Panc1 (cell line): ENCODE measurements around the gene PAPSS1. TPM values are rescaled to one million over a fixed set of nuclear protein-coding genes. Genes with fewer than 3 reads are reported as not detected.
"Not testable (repeated sequence)": the region's sequence is repeated elsewhere in the genome, so short reads cannot be mapped to it uniquely, and the experiment has no call there.

ENCODE experiments used
- ATAC-seq: fragments of 200-7000 bp; cut with Tn5 transposase; 2 replicates; pipeline ENCODE4 v1.9.1; 2020; ENCODE audit warnings: mild to moderate bottlenecking, moderate library complexity
- BruUV-seq: library from RNA; stranded (reverse); fragments of 400-500 nt; replicated peaks from 2 replicates; lab custom pipeline; 2021; lab: Mats Ljungman, UMichigan
- CTCF ChIA-PET: fragments of 300-600 bp; sonication (Branson Sonifier 250); formaldehyde crosslinking; loops from one replicate; lab custom pipeline; 2022; ENCODE audit warnings: antibody characterized with exemption; lab: Charles Lee
- POLR2A ChIA-PET: fragments of 300-600 bp; sonication (Branson Sonifier 250); formaldehyde crosslinking; loops from one replicate; lab custom pipeline; 2022; ENCODE audit warnings: antibody characterized with exemption; lab: Charles Lee
- DNase-seq: peaks from one replicate; pipeline ENCODE4 v3.0.0-alpha.2; 2010; ENCODE audit warnings: low read depth, low spot score
- H3K27ac ChIP-seq: 2 replicates; pipeline ENCODE4 v1.5.1; 2011; ENCODE audit warnings: mild to moderate bottlenecking, low read length, inconsistent platforms
- H3K27me3 ChIP-seq: fragments of 200-500 bp; sonication (Bioruptor generic); 2 replicates; pipeline ENCODE4 v1.6.0; 2014; ENCODE audit warnings: low read length, inconsistent platforms; ENCODE audit not compliant: control insufficient read depth, insufficient read depth
- H3K36me3 ChIP-seq: fragments of 200-500 bp; sonication (Bioruptor generic); 2 replicates; pipeline ENCODE4 v1.5.1; 2014; ENCODE audit warnings: inconsistent platforms, mild to moderate bottlenecking, low read length, moderate library complexity; ENCODE audit not compliant: control insufficient read depth, insufficient read depth
- H3K4me1 ChIP-seq: 2 replicates; pipeline ENCODE4 v1.5.1; 2011; ENCODE audit warnings: inconsistent platforms, mild to moderate bottlenecking, low read length, moderate library complexity; ENCODE audit not compliant: control insufficient read depth, insufficient read depth
- H3K4me3 ChIP-seq, 2 experiments: 2 replicates each; pipeline ENCODE4 v1.5.1; 2011 to 2012; ENCODE audit warnings: low read depth in 2 of 2, low read length in 2 of 2, mild to moderate bottlenecking in 2 of 2, inconsistent platforms in 1 of 2, moderate library complexity in 1 of 2
- H3K9me3 ChIP-seq: fragments of 200-500 bp; sonication (Bioruptor generic); 2 replicates; pipeline ENCODE4 v1.5.1; 2014; ENCODE audit warnings: low read depth, mild to moderate bottlenecking, inconsistent platforms, low read length, moderate library complexity; ENCODE audit not compliant: control insufficient read depth, insufficient read depth
- CTCF ChIP-seq: fragments of 450-650 bp; IDR thresholded peaks from 2 replicates; pipeline ENCODE4 v1.5.1; 2017; ENCODE audit warnings: mild to moderate bottlenecking
- POLR2AphosphoS5 ChIP-seq: IDR thresholded peaks from 2 replicates; pipeline ENCODE4 v1.6.1; 2012; ENCODE audit warnings: mild to moderate bottlenecking, low read depth, low read length, moderate library complexity
- REST ChIP-seq, 2 experiments: IDR thresholded peaks; 2 replicates each; pipeline ENCODE4 v1.6.1; 2011 to 2012; ENCODE audit warnings: low read depth in 2 of 2, control low read depth in 1 of 2, low read length in 1 of 2, mild to moderate bottlenecking in 1 of 2, moderate library complexity in 1 of 2; ENCODE audit not compliant: insufficient read depth in 1 of 2
- SIN3A ChIP-seq: IDR thresholded peaks from 2 replicates; pipeline ENCODE4 v1.6.1; 2012; ENCODE audit warnings: low read depth, mild to moderate bottlenecking, low read length, moderate library complexity, borderline replicate concordance; ENCODE audit not compliant: insufficient read depth
- TCF7L2 ChIP-seq: IDR thresholded peaks from 2 replicates; pipeline ENCODE4 v1.6.1; 2011; ENCODE audit warnings: mild to moderate bottlenecking, low read depth, low read length, inconsistent platforms
- in situ Hi-C: cut with HindIII; loops from 2 replicates; pipeline ENCODE4 v1.10.0; 2016; ENCODE audit warnings: low sequenced_read_pairs, low pct_unique_long_range_greater_than_20kb
- intact Hi-C: fragments of 100-400 bp; cut with micrococcal nuclease; formaldehyde crosslinking; loops from one replicate; pipeline ENCODE4 v1.10.0; 2022; ENCODE audit not compliant: unreplicated experiment
- total RNA-seq: library from RNA; stranded (reverse); gene quantifications from one replicate; pipeline ENCODE4 v1.2.1, GENCODE V29; 2021; ENCODE audit not compliant: unreplicated experiment

The PAPSS1 gene
- total RNA-seq, 1 experiment from 2014 or later = 28.1 TPM

DNA sequence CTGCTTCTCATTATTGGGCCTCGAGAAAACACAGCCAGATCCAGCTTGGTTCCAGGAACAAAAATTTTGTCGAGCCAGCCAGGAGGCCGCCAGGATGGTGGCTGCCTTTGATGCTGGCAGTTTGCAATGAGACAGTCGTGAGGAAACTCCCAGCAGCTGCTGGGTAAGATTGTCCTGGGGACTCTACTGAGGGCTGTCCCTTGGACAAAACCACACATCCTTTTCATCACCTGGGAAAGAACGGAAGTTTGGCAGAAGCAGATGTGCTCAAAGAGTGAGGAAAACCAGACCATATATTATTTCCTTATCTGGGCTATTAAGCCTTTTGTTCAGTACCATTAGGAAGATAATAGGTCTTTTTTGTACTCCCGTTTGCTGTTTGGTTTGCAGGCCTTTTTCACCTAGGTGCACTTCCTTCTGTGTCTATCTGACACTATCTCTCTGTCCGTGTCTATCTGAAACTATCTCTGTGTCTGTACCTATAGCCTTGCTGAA is 13.4 kb upstream of the PAPSS1 start:
- no peak for ATAC-seq
- Histone ChIP-seq H3K27me3 (no peaks in the 10 kb centered on the region), H3K9me3 (no peaks in the 10 kb centered on the region), H3K4me3 (no peak overlapping the region), H3K36me3 (no peaks in the 10 kb centered on the region), H3K4me1 (no peaks in the 10 kb centered on the region), H3K27ac (no peak overlapping the region)
- DNase-seq = no peak
- no peak for TF ChIP-seq SIN3A
- no peak for TF ChIP-seq POLR2AphosphoS5
- TF ChIP-seq TCF7L2 = no peak
- TF ChIP-seq REST (IDR thresholded peaks at IDR 0.05; ENCODE audit: insufficient read depth in 1 of 2, low read depth in 2 of 2, low read length in 1 of 2) = no peak
- no peak for TF ChIP-seq CTCF
- intact Hi-C loops (no loop called here), in situ Hi-C loops (no loop called here)
- no TSS peak for BruUV-seq
- CTCF ChIA-PET = no interaction called here
- POLR2A ChIA-PET = no interaction called here

DNA sequence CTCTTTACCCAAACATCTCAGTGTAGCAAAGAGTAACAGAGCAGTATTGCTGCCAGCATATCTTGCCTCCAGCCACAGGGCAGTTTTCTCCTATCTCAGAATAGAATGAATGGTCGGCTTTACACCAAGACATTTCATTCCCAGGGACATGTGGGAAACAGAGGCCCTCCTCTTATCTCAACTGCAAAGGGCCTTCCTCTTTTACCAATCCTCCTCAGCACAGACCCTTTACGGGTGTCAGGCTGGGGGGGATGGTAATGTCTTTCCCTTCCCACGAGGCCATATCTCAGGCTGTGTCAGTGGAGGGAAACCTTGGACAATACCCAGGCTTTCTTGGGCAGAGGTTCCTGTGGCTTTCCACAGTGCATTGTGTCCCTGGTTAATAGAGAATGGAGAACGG is 9.0 kb upstream of the PAPSS1 start:
- ATAC-seq, H3K9me3 ChIP-seq, H3K4me3 ChIP-seq, BruUV-seq, H3K36me3 ChIP-seq, POLR2A ChIA-PET, DNase-seq, in situ Hi-C loops, H3K4me1 ChIP-seq, H3K27me3 ChIP-seq, intact Hi-C loops, CTCF ChIA-PET, H3K27ac ChIP-seq: not testable (repeated sequence)

GRCh38 chr4:107726131-107726925 is 6.3 kb upstream of the PAPSS1 start:
- intact Hi-C loops, POLR2A ChIA-PET, H3K4me3 ChIP-seq, BruUV-seq, H3K27ac ChIP-seq, CTCF ChIA-PET, ATAC-seq, H3K27me3 ChIP-seq, H3K9me3 ChIP-seq, H3K36me3 ChIP-seq, in situ Hi-C loops, DNase-seq, H3K4me1 ChIP-seq: not testable (repeated sequence)
